ENCODE measurements around the gene SLC12A4. TPM values are rescaled to one million over a fixed set of nuclear protein-coding genes. Genes with fewer than 3 reads are reported as not detected.

The SLC12A4 gene
- polyA plus RNA-seq, 2 of the 4 experiments (the other 2 are of a cell fraction), result 18.2 to 33.2 TPM

DNA sequence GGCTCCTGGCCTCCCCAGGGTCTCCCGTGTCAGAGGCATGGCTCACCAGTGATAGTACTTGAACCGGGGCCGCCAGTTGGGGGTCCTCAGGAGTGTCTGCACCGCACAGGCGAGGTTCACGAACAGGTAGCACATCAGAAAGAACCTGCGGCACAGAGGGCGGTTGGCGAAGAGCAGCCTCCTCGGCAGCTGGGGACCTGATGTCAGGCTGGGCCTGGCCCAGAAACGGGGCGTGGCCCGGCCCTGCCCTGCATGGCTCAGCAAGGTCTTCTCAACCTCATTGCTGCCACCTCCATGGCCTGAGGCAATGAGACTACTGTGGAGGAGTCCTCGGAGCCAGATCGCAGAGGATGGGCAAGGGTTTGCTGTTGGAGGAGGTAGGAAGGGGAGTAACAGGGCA is 20.4 kb downstream of the SLC12A4 start:
- H3K9me3 ChIP-seq, result no peaks in the 10 kb centered on the region
- no peak overlapping the region for H3K4me2 ChIP-seq
- DNase-seq (ENCODE audit: low read depth in 1 of 2, low spot score in 1 of 2) (no peak), ATAC-seq (peak in 1 of 2 experiments; percentile 3; a peak in 2 of 6 replicates), FAIRE-seq (no peak)
- TF ChIP-seq MYC (IDR thresholded peaks at IDR 0.05; ENCODE audit: borderline replicate concordance, low read length) (no peak), MAZ (IDR thresholded peaks at IDR 0.05; ENCODE audit: borderline replicate concordance, low read depth, low read length) (no peak), POLR2A (IDR thresholded peaks at IDR 0.05; ENCODE audit: low read length) (no peak), BHLHE40 (IDR thresholded peaks at IDR 0.05; ENCODE audit: low read depth, low read length) (no peak), NR3C1 (IDR thresholded peaks at IDR 0.05) (no peak), HDAC2 (IDR thresholded peaks at IDR 0.05) (no peak), KDM5A (IDR thresholded peaks at IDR 0.05) (no peak), RFX5 (IDR thresholded peaks at IDR 0.05) (no peak), ESRRA (IDR thresholded peaks at IDR 0.05; ENCODE audit: borderline replicate concordance, low read length) (no peak), MAFK (IDR thresholded peaks at IDR 0.05; ENCODE audit: partially characterized antibody) (no peak)
- TF ChIP-seq, protein P1, sequence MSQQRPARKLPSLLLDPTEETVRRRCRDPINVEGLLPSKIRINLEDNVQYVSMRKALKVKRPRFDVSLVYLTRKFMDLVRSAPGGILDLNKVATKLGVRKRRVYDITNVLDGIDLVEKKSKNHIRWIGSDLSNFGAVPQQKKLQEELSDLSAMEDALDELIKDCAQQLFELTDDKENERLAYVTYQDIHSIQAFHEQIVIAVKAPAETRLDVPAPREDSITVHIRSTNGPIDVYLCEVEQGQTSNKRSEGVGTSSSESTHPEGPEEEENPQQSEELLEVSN (IDR thresholded peaks at IDR 0.05; ENCODE audit: borderline replicate concordance, low read depth), result no peak
- 85% methylated on average over 15 of the region's 15 CpGs for WGBS (ENCODE audit: missing lambda C conversion rate)
- H3K27ac ChIP-seq, result no peak overlapping the region
- H3K4me1 ChIP-seq, result no peaks in the 10 kb centered on the region
- POLR2A ChIA-PET, result no interaction called here
- no peak overlapping the region for H3K4me3 ChIP-seq
- CTCF ChIA-PET, result interaction anchor here (1.2 to 6.3 kb wide), 3 partner anchors 12 to 280 kb away, joined by 3 to 29 read pairs (median 6); partner anchors contain the start of gene PSMB10

DNA sequence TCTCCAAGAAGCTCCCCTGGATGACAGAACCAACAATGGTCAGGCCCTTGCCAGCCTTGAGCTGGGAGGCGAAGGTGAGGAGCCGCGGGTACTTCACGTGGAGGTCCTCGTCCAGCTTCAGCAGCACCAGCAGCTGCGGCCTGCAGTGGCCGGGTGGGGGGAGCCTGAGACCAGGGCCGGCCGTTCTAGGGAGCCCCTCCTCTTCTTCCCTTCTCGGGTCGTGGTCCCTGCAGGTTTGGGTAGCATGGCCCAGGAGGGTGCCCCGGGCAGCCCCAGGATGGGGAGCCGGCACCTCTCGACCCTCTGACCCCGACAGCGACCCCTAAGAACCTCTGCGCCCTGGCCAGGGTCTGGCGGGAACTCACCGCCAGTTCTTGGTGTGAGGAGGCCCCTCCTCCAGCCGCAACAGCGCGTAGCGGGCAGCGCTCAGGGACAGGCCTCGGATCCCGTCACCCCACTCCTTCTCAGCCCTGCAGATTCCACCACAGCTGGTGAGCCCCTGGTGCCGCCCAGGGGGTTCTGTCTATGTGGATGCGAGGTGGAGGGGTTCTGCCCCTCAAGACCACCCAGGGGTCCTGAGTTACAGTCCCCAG is 21.4 kb downstream of the SLC12A4 start:
- H3K9me3 ChIP-seq, result no peaks in the 10 kb centered on the region
- H3K27ac ChIP-seq, result no peak overlapping the region
- ChIA-PET CTCF (interaction anchor here (0.6 to 6.3 kb wide), 4 partner anchors 11 to 284 kb away, joined by 3 to 29 read pairs (median 4); partner anchors contain the start of gene PSMB10), POLR2A (interaction anchor here (1.2 kb wide), 1 partner anchor 10 kb away, joined by 4 read pairs; the partner anchor contains the start of gene PSMB10)
- DNase-seq (ENCODE audit: low read depth in 1 of 2, low spot score in 1 of 2) (no peak), FAIRE-seq (no peak), ATAC-seq (no peak)
- H3K4me3 ChIP-seq, result no peak overlapping the region
- TF ChIP-seq NFE2L2 (conservative IDR thresholded peaks at IDR 0.05; ENCODE audit: low read length) (no peak), JUN (IDR thresholded peaks at IDR 0.05) (no peak), GATA3 (IDR thresholded peaks at IDR 0.05; ENCODE audit: borderline replicate concordance) (no peak), HEYL (CRISPR knock-in tag; IDR thresholded peaks at IDR 0.05) (no peak), CHD2 (IDR thresholded peaks at IDR 0.05; ENCODE audit: low read length, partially characterized antibody) (no peak), ESRRA (IDR thresholded peaks at IDR 0.05; ENCODE audit: borderline replicate concordance, low read length) (no peak), POLR2A (IDR thresholded peaks at IDR 0.05; ENCODE audit: low read length) (no peak)
- 94% methylated on average over 25 of the region's 28 CpGs for WGBS (ENCODE audit: missing lambda C conversion rate)
- no peaks in the 10 kb centered on the region for H3K4me1 ChIP-seq
- no peak overlapping the region for H3K4me2 ChIP-seq

- H3K4me1 ChIP-seq, result no peaks in the 10 kb centered on the region
- H3K4me2 ChIP-seq, result no peak overlapping the region
- H3K9me3 ChIP-seq, result no peaks in the 10 kb centered on the region
- DNase-seq (ENCODE audit: low read depth in 1 of 2, low spot score in 1 of 2), result no peak
- H3K4me3 ChIP-seq, result no peak overlapping the region
- no peak for ATAC-seq
- H3K27ac ChIP-seq, result no peak overlapping the region
- FAIRE-seq, result no peak
- WGBS (ENCODE audit: missing lambda C conversion rate), result 90% methylated on average over 11 of the region's 20 CpGs
- TF ChIP-seq POLR2AphosphoS2 (conservative IDR thresholded peaks at IDR 0.05; ENCODE audit: low read length) (no peak), CHD4 (IDR thresholded peaks at IDR 0.05; ENCODE audit: borderline replicate concordance) (no peak), EHF (CRISPR knock-in tag; IDR thresholded peaks at IDR 0.05) (no peak), HEYL (CRISPR knock-in tag; IDR thresholded peaks at IDR 0.05) (no peak), ZC3H11A (IDR thresholded peaks at IDR 0.05) (no peak), HDAC2 (IDR thresholded peaks at IDR 0.05) (no peak), ZNF302 (CRISPR knock-in tag; IDR thresholded peaks at IDR 0.05) (no peak), BHLHE40 (IDR thresholded peaks at IDR 0.05; ENCODE audit: low read depth, low read length) (no peak), MAX (IDR thresholded peaks at IDR 0.05) (no peak), USF2 (IDR thresholded peaks at IDR 0.05) (no peak), FOSL2 (IDR thresholded peaks at IDR 0.05) (no peak), FOSL2 (CRISPR knock-in tag; IDR thresholded peaks at IDR 0.05) (no peak), ZSCAN20 (CRISPR knock-in tag; IDR thresholded peaks at IDR 0.05) (no peak), MAFK (IDR thresholded peaks at IDR 0.05; ENCODE audit: partially characterized antibody) (no peak), CTCF (IDR thresholded peaks at IDR 0.05) (no peak), CHD2 (IDR thresholded peaks at IDR 0.05; ENCODE audit: low read length, partially characterized antibody) (no peak), POLR2A (IDR thresholded peaks at IDR 0.05; ENCODE audit: low read length) (no peak; the same call in 1 of the 2 replicates), RFX5 (IDR thresholded peaks at IDR 0.05) (no peak), JUN (IDR thresholded peaks at IDR 0.05) (no peak), KDM5A (IDR thresholded peaks at IDR 0.05) (no peak)
- TF ChIP-seq, protein P1 (IDR thresholded peaks at IDR 0.05; ENCODE audit: borderline replicate concordance, low read depth), result no peak
- CTCF ChIA-PET, result interaction anchor here (1.4 to 6.3 kb wide), 2 partner anchors 10 to 283 kb away, joined by 3 to 29 read pairs; partner anchors contain the start of gene PSMB10
- POLR2A ChIA-PET, result interaction anchor here (1.2 kb wide), 1 partner anchor 9 kb away, joined by 4 read pairs; the partner anchor contains the start of gene PSMB10
Observed at GRCh38 chr16:67946128-67946569, 22.3 kb downstream of the SLC12A4 start.

All from A549 (cell line).